ENCODE measurements around the gene MYO1B.

The MYO1B gene

DNA sequence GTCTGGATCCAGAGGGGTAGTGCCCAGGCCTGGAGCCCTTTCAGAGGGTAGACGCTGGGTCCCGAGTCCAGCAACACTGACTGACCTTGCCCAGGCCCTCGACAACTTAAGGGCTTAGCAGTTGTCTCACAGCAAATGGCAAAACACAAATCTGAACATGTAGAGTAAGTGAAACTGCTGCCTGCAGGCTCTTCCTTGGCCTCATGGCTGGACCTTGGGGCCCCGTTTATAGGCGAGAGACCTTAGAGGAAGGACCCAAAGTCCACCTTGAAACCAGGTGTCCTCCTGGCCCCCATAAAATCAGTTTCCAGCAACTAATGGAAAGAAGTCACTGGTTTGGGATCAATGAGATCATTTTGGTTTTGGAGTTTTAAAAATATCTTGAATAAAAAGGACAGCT is 154.4 kb downstream of the MYO1B start:
- DNase-seq (ENCODE audit: low read depth, low spot score) = no peak
- no peak for TF ChIP-seq SUZ12 (IDR thresholded peaks at IDR 0.05; ENCODE audit: extremely low read depth, insufficient read depth, insufficient read length)
- TF ChIP-seq YY1 (IDR thresholded peaks at IDR 0.05; ENCODE audit: insufficient read depth, insufficient read length) = no peak
- TF ChIP-seq ZNF274 (IDR thresholded peaks at IDR 0.05; ENCODE audit: low read depth, low read length) = no peak
- H3K9me3 ChIP-seq (ENCODE audit: insufficient read depth, low read length) = peaks cover 21% of the 10 kb centered on the region
- H3K9ac ChIP-seq (ENCODE audit: insufficient read length, low read depth) = no peak overlapping the region
- H3K36me3 ChIP-seq (ENCODE audit: insufficient read depth, insufficient read length, low read length) = peaks cover 60% of the 10 kb centered on the region
- H3K27me3 ChIP-seq (ENCODE audit: insufficient read depth, insufficient read length) = no peaks in the 10 kb centered on the region
- peaks cover 5% of the 10 kb centered on the region for H3K4me1 ChIP-seq (ENCODE audit: insufficient read depth, insufficient read length)
- H3K4me3 ChIP-seq (ENCODE audit: insufficient read length, low read depth) = no peak overlapping the region

DNA sequence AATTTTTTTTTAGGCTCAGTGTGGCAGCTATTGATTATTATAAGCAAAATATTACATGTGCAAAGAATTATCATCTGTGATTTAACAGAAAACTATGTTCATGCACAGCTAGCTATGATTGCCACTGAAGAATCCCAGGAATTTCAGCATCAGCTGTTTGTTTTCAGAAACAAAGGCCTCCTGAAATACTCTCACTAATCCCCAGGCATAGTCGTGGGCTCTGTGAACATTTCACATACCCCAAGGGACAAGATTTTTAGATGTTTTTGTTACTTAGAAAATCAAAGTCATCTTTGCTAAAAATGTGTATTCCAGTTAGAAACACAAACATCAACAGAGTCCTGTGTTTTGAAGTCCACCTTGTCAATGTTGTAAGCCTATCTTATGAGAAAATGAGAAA is 156.1 kb downstream of the MYO1B start:
- Histone ChIP-seq H3K36me3 (ENCODE audit: insufficient read depth, insufficient read length, low read length) (peaks cover 58% of the 10 kb centered on the region), H3K9ac (ENCODE audit: insufficient read length, low read depth) (no peak overlapping the region), H3K27me3 (ENCODE audit: insufficient read depth, insufficient read length) (no peaks in the 10 kb centered on the region), H3K9me3 (ENCODE audit: insufficient read depth, low read length) (peaks cover 15% of the 10 kb centered on the region), H3K4me3 (ENCODE audit: insufficient read length, low read depth) (no peak overlapping the region), H3K4me1 (ENCODE audit: insufficient read depth, insufficient read length) (peaks cover 5% of the 10 kb centered on the region)
- TF ChIP-seq ZNF274 (IDR thresholded peaks at IDR 0.05; ENCODE audit: low read depth, low read length) = no peak
- TF ChIP-seq YY1 (IDR thresholded peaks at IDR 0.05; ENCODE audit: insufficient read depth, insufficient read length) = no peak
- no peak for TF ChIP-seq SUZ12 (IDR thresholded peaks at IDR 0.05; ENCODE audit: extremely low read depth, insufficient read depth, insufficient read length)
- DNase-seq (ENCODE audit: low read depth, low spot score) = peak; percentile 35

DNA sequence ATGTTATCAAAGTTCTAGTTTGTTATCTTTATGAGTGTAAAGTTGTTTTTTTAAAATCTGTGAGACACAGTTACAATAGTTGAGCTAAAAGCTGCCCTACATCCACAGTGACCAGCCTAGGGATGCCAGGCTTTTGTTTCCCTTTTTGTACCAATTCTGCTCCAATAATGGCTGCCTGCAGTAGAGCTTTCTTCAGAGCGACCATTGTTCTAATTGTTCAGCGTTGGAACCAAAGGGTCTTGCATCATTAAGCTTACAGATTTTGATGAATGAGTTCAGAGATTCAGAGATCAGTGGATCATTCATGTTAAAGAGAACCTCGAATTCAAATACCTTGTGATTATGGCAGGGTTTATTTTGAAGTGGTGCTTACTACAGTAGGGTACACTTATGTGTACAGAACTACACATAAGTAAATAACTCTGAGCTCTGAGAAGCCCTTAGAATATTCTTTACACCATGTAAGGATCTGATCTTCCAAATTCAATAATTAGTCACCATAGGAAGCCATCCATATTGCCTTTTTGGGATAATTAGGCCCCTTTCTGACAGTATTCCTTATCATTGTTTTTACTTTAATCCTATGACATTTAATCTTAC is 157.9 kb downstream of the MYO1B start:
- Histone ChIP-seq H3K36me3 (ENCODE audit: insufficient read depth, insufficient read length, low read length) (peaks cover 54% of the 10 kb centered on the region), H3K4me1 (ENCODE audit: insufficient read depth, insufficient read length) (peaks cover 5% of the 10 kb centered on the region)
- no peak for DNase-seq (ENCODE audit: low read depth, low spot score)

DNA sequence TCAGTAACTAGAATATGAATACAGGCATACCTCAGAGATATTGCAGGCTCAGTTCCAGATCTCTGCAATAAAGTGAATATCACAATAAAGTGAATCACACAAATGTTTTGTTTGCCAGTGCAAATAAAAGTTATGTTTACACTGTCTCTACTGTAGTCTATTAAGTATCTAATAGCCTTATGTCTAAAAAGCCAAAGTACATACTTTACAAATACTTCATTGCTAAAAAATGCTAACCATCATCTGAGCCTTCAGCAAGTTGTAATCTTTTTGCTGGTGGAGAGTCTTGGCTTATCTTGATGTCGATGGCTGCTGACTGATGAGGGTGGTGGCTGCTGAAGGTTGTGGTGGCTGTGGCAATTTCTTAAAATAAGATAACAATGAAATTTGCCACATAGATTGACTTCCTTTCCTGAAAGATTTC is 159.4 kb downstream of the MYO1B start:
- no peak for DNase-seq (ENCODE audit: low read depth, low spot score)
- H3K27me3 ChIP-seq (ENCODE audit: insufficient read depth, insufficient read length) = no peaks in the 10 kb centered on the region
- peaks cover 5% of the 10 kb centered on the region for H3K4me1 ChIP-seq (ENCODE audit: insufficient read depth, insufficient read length)
- peaks cover 62% of the 10 kb centered on the region for H3K36me3 ChIP-seq (ENCODE audit: insufficient read depth, insufficient read length, low read length)
- peaks cover 2% of the 10 kb centered on the region; the same call in 1 of the 2 replicates for H3K9me3 ChIP-seq (ENCODE audit: insufficient read depth, low read length)
- H3K9ac ChIP-seq (ENCODE audit: insufficient read length, low read depth) = no peak overlapping the region
- no peak for TF ChIP-seq SUZ12 (IDR thresholded peaks at IDR 0.05; ENCODE audit: extremely low read depth, insufficient read depth, insufficient read length)
- TF ChIP-seq ZNF274 (IDR thresholded peaks at IDR 0.05; ENCODE audit: low read depth, low read length) = no peak
- no peak for TF ChIP-seq YY1 (IDR thresholded peaks at IDR 0.05; ENCODE audit: insufficient read depth, insufficient read length)
- H3K4me3 ChIP-seq (ENCODE audit: insufficient read length, low read depth) = no peak overlapping the region

More for the DNA sequence above, 157.9 kb downstream of the MYO1B start:
- TF ChIP-seq SUZ12 (IDR thresholded peaks at IDR 0.05; ENCODE audit: extremely low read depth, insufficient read depth, insufficient read length) (no peak), YY1 (IDR thresholded peaks at IDR 0.05; ENCODE audit: insufficient read depth, insufficient read length) (no peak), ZNF274 (IDR thresholded peaks at IDR 0.05; ENCODE audit: low read depth, low read length) (no peak)
- Histone ChIP-seq H3K4me3 (ENCODE audit: insufficient read length, low read depth) (no peak overlapping the region), H3K27me3 (ENCODE audit: insufficient read depth, insufficient read length) (no peaks in the 10 kb centered on the region), H3K9me3 (ENCODE audit: insufficient read depth, low read length) (peaks cover 8% of the 10 kb centered on the region; the same call in 1 of the 2 replicates), H3K9ac (ENCODE audit: insufficient read length, low read depth) (no peak overlapping the region)

DNA sequence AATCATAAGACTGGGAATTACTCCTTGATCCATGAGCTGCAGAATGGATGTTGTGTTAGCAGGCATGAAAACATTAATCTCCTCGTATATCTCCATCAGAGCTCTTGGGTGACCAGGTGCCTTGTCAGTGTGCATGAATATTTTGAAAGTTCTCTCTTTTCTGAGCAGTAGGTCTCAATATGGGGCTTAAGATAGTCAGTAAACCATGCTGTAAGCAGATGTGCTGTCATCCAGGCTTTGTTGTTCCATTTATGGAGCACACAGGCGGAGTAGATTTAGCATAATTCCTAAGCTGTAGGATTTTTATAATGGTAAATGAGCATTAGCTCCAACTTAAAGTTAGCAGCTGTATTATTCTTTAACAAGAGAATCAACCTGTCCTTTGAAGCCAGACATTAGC is 160.3 kb downstream of the MYO1B start:
- Histone ChIP-seq H3K4me1 (ENCODE audit: insufficient read depth, insufficient read length) (peaks cover 2% of the 10 kb centered on the region), H3K36me3 (ENCODE audit: insufficient read depth, insufficient read length, low read length) (peaks cover 62% of the 10 kb centered on the region), H3K4me3 (ENCODE audit: insufficient read length, low read depth) (no peak overlapping the region), H3K9me3 (ENCODE audit: insufficient read depth, low read length) (no peaks in the 10 kb centered on the region), H3K9ac (ENCODE audit: insufficient read length, low read depth) (no peak overlapping the region), H3K27me3 (ENCODE audit: insufficient read depth, insufficient read length) (no peaks in the 10 kb centered on the region)
- TF ChIP-seq YY1 (IDR thresholded peaks at IDR 0.05; ENCODE audit: insufficient read depth, insufficient read length) = no peak
- TF ChIP-seq SUZ12 (IDR thresholded peaks at IDR 0.05; ENCODE audit: extremely low read depth, insufficient read depth, insufficient read length) = no peak
- no peak for TF ChIP-seq ZNF274 (IDR thresholded peaks at IDR 0.05; ENCODE audit: low read depth, low read length)
- no peak for DNase-seq (ENCODE audit: low read depth, low spot score)

DNA sequence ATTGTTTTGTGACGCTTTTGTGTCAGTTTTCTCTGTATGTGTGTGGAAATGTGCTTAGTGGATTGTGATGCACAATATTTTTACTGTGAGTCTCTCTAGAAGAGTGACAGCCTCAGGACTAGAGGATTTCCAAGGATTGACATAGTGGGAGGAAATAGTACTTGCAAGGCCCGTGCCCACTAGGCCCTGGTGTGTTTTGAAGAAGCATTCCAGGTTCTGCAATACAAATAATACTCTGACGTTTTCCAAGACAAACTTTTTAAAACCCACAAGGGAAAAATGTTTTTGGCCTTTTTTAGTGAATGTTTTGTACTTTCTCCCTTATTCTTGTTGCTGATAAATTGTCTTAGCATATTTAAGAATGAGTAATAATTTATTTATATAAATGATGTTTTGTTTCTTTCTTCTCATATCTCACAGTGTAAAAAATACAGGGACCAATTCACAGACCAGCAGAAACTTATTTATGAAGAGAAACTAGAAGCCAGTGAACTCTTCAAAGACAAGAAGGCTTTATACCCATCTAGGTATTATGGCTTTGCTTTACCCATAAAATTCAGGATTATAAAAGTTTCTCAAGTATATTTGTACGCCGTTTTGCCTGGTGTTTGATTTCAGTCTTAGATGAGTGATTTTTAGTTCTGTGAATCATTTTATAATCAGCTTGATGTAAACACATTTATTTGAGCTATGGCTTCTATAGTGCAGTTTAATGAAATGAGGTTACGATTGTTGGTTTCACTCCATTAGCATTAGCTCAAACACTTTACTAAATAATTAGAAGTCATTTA is 165.6 kb downstream of the MYO1B start:
- no peak overlapping the region for H3K9ac ChIP-seq (ENCODE audit: insufficient read length, low read depth)
- H3K9me3 ChIP-seq (ENCODE audit: insufficient read depth, low read length) = no peaks in the 10 kb centered on the region
- H3K27me3 ChIP-seq (ENCODE audit: insufficient read depth, insufficient read length) = no peaks in the 10 kb centered on the region
- DNase-seq (ENCODE audit: low read depth, low spot score) = no peak
- H3K36me3 ChIP-seq (ENCODE audit: insufficient read depth, insufficient read length, low read length) = peaks cover 76% of the 10 kb centered on the region
- no peak for TF ChIP-seq YY1 (IDR thresholded peaks at IDR 0.05; ENCODE audit: insufficient read depth, insufficient read length)
- TF ChIP-seq SUZ12 (IDR thresholded peaks at IDR 0.05; ENCODE audit: extremely low read depth, insufficient read depth, insufficient read length) = no peak
- no peak for TF ChIP-seq ZNF274 (IDR thresholded peaks at IDR 0.05; ENCODE audit: low read depth, low read length)
- H3K4me1 ChIP-seq (ENCODE audit: insufficient read depth, insufficient read length) = no peaks in the 10 kb centered on the region
- no peak overlapping the region for H3K4me3 ChIP-seq (ENCODE audit: insufficient read length, low read depth)

DNA sequence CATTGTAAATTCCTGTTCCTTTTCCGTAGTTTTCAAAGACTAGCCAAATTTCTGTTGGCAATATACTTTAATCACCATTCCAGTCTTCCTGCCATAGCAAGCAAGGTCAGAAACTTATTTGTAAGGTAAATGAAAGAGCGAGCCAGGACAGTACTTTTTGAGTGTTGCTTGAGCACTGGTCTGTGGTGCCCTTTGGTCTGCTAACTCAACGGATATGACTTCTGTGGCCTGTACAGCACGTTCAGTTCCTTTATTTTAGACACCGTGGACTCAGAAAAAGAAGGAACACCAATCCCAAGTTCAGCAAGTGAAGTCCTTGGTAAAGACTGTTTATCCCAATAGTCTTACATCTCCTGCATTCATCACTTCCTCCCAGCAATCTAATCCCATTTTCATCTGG is 166.3 kb downstream of the MYO1B start:
- Histone ChIP-seq H3K4me3 (ENCODE audit: insufficient read length, low read depth) (no peak overlapping the region), H3K36me3 (ENCODE audit: insufficient read depth, insufficient read length, low read length) (peaks cover 81% of the 10 kb centered on the region), H3K27me3 (ENCODE audit: insufficient read depth, insufficient read length) (no peaks in the 10 kb centered on the region), H3K4me1 (ENCODE audit: insufficient read depth, insufficient read length) (no peaks in the 10 kb centered on the region), H3K9me3 (ENCODE audit: insufficient read depth, low read length) (no peaks in the 10 kb centered on the region), H3K9ac (ENCODE audit: insufficient read length, low read depth) (no peak overlapping the region)
- DNase-seq (ENCODE audit: low read depth, low spot score) = no peak
- no peak for TF ChIP-seq SUZ12 (IDR thresholded peaks at IDR 0.05; ENCODE audit: extremely low read depth, insufficient read depth, insufficient read length)
- no peak for TF ChIP-seq ZNF274 (IDR thresholded peaks at IDR 0.05; ENCODE audit: low read depth, low read length)
- TF ChIP-seq YY1 (IDR thresholded peaks at IDR 0.05; ENCODE audit: insufficient read depth, insufficient read length) = no peak
